Nephron (organoid): ENCODE measurements around the gene LPP.
A peak's percentile ranks its signal among the peaks of the same experiment; 100 is the strongest.

Experiments used
- H3K27ac Mint-ChIP-seq, 3 experiments: 2 replicates each; pipeline ENCODE4 v1.8.0; 2020; ENCODE audit warnings: mixed read lengths in 3 of 3, mild to moderate bottlenecking in 2 of 3, moderate library complexity in 1 of 3
- H3K27me3 Mint-ChIP-seq: 2 replicates; pipeline ENCODE4 v1.8.0; 2021; ENCODE audit warnings: low read depth, mild to moderate bottlenecking, moderate library complexity, mixed read lengths
- H3K36me3 Mint-ChIP-seq: 2 replicates; pipeline ENCODE4 v1.8.0; 2020; ENCODE audit warnings: low read depth, mixed read lengths
- H3K4me1 Mint-ChIP-seq: 2 replicates; pipeline ENCODE4 v1.8.0; 2020; ENCODE audit warnings: mixed read lengths
- H3K4me3 Mint-ChIP-seq, 3 experiments: 2 replicates each; pipeline ENCODE4 v1.8.0; 2020; ENCODE audit warnings: mild to moderate bottlenecking in 3 of 3, mixed read lengths in 3 of 3, moderate library complexity in 2 of 3
- H3K9me3 Mint-ChIP-seq: 2 replicates; pipeline ENCODE4 v1.8.0; 2020; ENCODE audit warnings: mixed read lengths
- TF ChIP-seq, protein P1 (sequence below), 3 experiments: fragments of 200-600 bp; sonication (generic); IDR thresholded peaks; one replicate each; pipeline ENCODE4 v1.5.0; 2021; ENCODE audit warnings: antibody characterized with exemption in 3 of 3; ENCODE audit not compliant: unreplicated experiment in 3 of 3

Gene LPP

DNA sequence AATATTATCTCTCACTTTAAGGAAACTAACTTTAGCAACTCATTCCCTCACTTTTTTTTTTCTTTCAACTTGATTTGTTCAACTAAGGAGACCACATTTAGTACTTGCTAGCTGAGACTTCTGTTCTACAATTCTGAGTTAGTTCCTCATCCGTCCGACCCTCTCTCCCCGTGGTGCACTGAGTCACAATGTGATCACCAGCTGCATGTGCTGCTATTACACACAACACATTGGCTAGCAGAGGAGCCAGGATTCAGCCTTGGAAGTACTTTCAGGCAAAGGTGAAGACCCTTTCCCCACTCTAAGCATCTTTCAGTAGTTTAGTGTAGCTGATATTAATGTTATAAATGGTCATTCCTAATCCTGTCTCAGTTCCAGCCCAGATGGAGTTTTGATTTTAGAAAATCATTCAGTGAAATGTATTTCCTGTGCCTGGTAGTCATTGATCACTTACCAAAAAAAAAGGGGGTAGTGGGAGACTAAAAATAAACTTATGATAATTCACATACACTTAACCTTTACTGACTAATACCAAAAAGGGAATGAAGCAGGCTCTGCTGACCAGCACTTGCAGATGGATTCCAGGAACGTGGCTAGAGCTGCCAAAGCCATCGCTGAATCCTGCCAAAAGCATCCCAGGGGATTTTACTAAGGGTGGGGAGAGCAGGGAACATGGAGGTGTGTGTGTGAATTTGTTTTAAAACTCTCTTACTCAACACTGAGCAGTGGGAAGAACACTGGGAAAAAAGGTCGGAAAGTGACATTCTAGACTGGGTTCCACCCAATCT, 424.8 kb downstream of the LPP start:
- H3K4me3 Mint-ChIP-seq, result no peak overlapping the region
- peaks cover 20% of the 10 kb centered on the region for H3K4me1 Mint-ChIP-seq
- peak overlapping the region in 2 of 3 experiments; percentile 35 to 41 for H3K27ac Mint-ChIP-seq
- no peaks in the 10 kb centered on the region for H3K9me3 Mint-ChIP-seq
- no peaks in the 10 kb centered on the region for H3K27me3 Mint-ChIP-seq
- no peaks in the 10 kb centered on the region for H3K36me3 Mint-ChIP-seq
- TF ChIP-seq, protein P1, sequence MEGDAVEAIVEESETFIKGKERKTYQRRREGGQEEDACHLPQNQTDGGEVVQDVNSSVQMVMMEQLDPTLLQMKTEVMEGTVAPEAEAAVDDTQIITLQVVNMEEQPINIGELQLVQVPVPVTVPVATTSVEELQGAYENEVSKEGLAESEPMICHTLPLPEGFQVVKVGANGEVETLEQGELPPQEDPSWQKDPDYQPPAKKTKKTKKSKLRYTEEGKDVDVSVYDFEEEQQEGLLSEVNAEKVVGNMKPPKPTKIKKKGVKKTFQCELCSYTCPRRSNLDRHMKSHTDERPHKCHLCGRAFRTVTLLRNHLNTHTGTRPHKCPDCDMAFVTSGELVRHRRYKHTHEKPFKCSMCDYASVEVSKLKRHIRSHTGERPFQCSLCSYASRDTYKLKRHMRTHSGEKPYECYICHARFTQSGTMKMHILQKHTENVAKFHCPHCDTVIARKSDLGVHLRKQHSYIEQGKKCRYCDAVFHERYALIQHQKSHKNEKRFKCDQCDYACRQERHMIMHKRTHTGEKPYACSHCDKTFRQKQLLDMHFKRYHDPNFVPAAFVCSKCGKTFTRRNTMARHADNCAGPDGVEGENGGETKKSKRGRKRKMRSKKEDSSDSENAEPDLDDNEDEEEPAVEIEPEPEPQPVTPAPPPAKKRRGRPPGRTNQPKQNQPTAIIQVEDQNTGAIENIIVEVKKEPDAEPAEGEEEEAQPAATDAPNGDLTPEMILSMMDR (IDR thresholded peaks at IDR 0.05; ENCODE audit: unreplicated experiment in 3 of 3), result no peak

DNA sequence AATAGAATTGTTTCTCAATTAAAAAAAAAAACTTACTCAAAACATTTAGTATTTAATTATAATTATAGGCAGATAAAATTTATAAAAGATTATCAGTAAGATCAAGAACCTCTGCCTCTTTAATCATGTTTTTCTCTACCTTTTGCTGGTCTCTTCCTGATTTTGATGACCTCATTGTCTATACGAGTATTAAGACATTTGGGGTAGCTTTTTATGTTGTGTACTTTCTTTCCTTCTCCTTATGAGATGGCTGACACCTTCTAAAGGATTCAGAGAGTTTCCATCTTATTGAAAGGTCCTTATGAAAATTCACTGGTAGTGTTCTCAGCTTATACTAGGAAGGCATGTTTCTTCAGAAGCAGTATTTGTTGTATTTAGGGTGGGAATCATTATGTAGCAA, 426.3 kb downstream of the LPP start:
- Mint-ChIP-seq H3K36me3 (no peaks in the 10 kb centered on the region), H3K27ac (peak overlapping the region in 1 of 3 experiments; percentile 21), H3K4me1 (peaks cover 20% of the 10 kb centered on the region), H3K27me3 (no peaks in the 10 kb centered on the region), H3K4me3 (no peak overlapping the region), H3K9me3 (no peaks in the 10 kb centered on the region)
- TF ChIP-seq, protein P1 (IDR thresholded peaks at IDR 0.05; ENCODE audit: unreplicated experiment in 3 of 3), result no peak

DNA sequence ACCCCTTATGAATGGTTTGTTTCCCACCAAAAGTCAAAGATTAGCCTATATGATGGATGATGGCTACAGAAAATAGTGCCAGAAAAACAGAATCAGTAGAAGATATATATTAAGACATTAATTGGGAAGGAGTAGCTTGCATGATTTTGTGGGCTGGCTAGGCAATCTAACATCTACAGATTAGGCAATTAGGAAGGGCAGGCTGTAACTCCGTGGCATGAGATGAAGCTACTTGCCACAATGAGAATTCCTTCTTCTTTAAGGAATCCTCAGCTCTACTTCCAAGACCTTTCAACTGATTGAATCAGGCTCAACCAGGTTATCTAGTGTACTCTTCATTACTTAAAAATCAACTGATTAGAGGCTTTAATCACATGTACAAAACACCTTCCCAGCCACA, 426.7 kb downstream of the LPP start:
- TF ChIP-seq, protein P1 (IDR thresholded peaks at IDR 0.05; ENCODE audit: unreplicated experiment in 3 of 3), result no peak
- Mint-ChIP-seq H3K9me3 (no peaks in the 10 kb centered on the region), H3K4me1 (peaks cover 23% of the 10 kb centered on the region), H3K36me3 (no peaks in the 10 kb centered on the region), H3K27ac (no peak overlapping the region), H3K27me3 (no peaks in the 10 kb centered on the region), H3K4me3 (no peak overlapping the region)

DNA sequence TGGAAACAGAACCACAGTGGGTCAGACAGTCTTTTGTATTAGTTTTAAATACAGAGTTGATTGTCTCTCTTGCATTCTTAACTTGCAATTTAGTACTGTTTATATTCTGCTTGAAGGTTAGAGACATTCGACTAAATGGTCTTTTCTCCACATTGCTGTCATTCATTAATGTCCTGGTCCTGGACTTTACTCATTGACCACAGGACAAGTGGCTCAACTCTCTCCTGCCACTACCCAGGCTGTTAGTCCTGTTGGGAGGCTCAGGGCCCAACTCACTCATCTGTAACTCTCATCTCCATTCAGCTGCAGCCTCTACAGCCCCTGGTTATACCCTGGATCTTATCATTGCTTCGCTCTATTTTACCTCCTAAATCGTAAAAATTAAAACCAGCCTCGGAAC, 427.4 kb downstream of the LPP start:
- Mint-ChIP-seq H3K27me3 (no peaks in the 10 kb centered on the region), H3K4me3 (no peak overlapping the region), H3K27ac (no peak overlapping the region), H3K36me3 (no peaks in the 10 kb centered on the region), H3K4me1 (peaks cover 23% of the 10 kb centered on the region), H3K9me3 (no peaks in the 10 kb centered on the region)
- TF ChIP-seq, protein P1 (IDR thresholded peaks at IDR 0.05; ENCODE audit: unreplicated experiment in 3 of 3), result no peak

DNA sequence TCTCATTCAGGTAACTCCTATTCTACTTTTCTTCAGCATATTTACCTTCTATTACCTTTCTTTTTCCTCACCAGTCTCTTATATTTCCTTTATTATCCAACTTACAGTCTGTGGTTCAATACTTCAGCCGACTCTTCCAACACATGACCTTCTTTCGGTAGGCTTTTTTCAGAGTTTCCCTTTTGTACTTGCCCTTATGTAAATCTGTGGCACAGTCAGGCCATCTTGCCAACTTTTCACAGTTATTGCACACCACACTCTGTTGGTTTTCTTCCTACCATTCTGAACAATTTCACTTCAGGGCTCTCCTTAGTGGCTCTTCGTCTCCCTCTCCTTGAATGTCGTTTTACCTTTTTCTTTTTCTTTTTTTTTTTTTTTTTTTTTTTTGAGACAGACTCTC, 427.8 kb downstream of the LPP start:
- Mint-ChIP-seq H3K4me1 (peaks cover 23% of the 10 kb centered on the region), H3K4me3 (no peak overlapping the region), H3K27me3 (no peaks in the 10 kb centered on the region), H3K36me3 (no peaks in the 10 kb centered on the region), H3K27ac (no peak overlapping the region), H3K9me3 (no peaks in the 10 kb centered on the region)
- TF ChIP-seq, protein P1 (IDR thresholded peaks at IDR 0.05; ENCODE audit: unreplicated experiment in 3 of 3), result no peak
